ENCODE measurements around the gene ITGAE.

GRCh38 chr17:3754458-3755334 is 46.3 kb downstream of the ITGAE start:
- TF ChIP-seq EZH2 (IDR thresholded peaks at IDR 0.05; ENCODE audit: borderline replicate concordance, low read length) (no peak), CTCF (conservative IDR thresholded peaks at IDR 0.05 in 1 of 2, IDR thresholded peaks at IDR 0.05 in 1 of 2; ENCODE audit: extremely low read depth in 1 of 2, insufficient read depth in 1 of 2, low read depth in 1 of 2, low read length in 2 of 2) (no peak)
